K562 treated with DMSO at 1 percent for 24 hours (cell line): ENCODE results near the gene FAM174A. TPM values are rescaled to one million over a fixed set of nuclear protein-coding genes. Genes with fewer than 3 reads are reported as not detected.

Source experiments
- total RNA-seq: library from RNA; unstranded; fragments of 300-600 nt; gene quantifications from 2 replicates; pipeline ENCODE4 v1.2.3, GENCODE V29; 2022; ENCODE audit warnings: low read depth; ENCODE audit not compliant: insufficient read depth

Gene FAM174A
- 4.6 and 5.6 TPM in 2 replicates for total RNA-seq

DNA sequence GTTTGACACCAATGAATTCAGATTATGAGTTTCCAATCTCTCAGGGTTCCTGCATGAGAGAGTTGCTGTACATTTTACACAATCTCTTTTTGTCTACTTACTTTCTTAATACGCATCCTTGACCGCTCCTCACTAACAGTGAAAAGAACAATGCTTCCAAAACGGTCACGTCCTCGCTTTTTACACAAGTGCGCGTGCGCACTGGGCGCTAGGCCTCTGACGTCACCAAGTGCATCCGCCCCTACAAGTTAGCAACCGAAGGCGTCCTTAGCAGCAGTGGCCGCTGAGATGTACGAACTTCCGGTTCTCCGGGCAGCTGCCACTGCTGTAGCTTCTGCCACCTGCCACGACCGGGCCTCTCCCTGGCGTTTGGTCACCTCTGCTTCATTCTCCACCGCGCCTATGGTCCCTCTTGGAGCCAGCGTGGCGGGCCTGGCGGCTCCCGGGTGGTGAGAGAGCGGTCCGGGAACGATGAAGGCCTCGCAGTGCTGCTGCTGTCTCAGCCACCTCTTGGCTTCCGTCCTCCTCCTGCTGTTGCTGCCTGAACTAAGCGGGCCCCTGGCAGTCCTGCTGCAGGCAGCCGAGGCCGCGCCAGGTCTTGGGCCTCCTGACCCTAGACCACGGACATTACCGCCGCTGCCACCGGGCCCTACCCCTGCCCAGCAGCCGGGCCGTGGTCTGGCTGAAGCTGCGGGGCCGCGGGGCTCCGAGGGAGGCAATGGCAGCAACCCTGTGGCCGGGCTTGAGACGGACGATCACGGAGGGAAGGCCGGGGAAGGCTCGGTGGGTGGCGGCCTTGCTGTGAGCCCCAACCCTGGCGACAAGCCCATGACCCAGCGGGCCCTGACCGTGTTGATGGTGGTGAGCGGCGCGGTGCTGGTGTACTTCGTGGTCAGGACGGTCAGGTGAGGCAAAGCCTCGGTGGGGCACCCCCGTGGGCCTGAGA lies at the start of gene FAM174A:
TSS of gene FAM174A (plus strand) at position 315 of the 946 bp plus-strand sequence. CDS start at position 472, 157 bp downstream.

